Raji (cell line): ENCODE data around the gene CEACAM20.

Source experiments
- POLR2A ChIP-seq: IDR thresholded peaks from 2 replicates; pipeline ENCODE4 v1.6.1; 2011; ENCODE audit warnings: low read depth, low read length, control low read depth; ENCODE audit not compliant: insufficient read depth

CEACAM20 gene

DNA sequence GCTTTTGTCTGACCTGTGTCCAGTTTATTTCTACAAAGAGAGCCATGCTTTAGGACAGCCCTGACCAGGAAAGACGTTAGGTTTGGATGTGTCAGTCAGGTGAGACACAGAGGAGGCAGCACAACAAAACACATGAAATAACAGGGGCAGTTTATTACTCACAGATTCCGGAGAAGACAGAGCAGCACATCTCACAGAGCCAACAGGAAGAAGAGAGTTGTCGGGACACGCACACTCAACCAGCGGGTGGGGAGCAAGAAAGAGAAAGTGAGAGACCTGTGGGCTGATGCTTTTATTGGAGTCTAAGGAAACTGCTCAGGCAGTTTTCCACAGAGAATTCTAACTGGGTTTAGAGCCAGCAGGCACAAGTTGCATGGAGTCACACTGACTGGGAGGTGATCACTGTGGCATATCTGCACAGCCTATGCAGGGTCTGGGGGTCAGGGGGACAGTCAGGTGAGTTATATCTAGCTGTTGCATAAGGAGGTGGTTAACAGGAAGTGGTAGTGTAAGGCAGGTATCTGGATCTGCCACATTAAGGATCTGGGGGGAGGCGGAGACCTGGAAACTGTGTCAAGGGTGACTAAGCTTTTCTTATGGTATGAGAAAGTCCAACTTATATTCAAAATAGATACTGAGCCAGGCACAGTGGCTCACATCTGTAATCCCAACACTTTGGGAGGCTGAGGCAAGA lies 24.1 kb upstream of the CEACAM20 start:
- no peak for TF ChIP-seq POLR2A

DNA sequence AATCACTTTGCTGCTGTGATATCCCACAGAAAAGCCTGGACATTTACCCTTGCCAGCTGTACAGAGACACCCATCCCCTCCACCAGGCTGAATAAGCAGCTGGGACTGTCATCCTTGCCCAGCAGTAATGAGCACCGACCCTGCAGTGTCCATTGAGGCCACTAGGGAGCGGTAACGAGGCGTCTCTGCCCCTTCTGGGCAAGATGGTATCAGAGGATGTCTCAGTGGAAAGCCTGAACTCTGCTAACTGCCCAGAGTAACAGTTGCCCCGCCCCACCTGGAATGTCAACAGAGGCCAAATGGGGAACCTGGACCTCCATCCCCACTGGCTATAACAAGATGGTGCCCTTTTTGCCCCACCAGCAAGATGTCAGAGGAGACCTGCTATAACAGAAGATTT lies 22.8 kb upstream of the CEACAM20 start:
- TF ChIP-seq POLR2A = no peak

DNA sequence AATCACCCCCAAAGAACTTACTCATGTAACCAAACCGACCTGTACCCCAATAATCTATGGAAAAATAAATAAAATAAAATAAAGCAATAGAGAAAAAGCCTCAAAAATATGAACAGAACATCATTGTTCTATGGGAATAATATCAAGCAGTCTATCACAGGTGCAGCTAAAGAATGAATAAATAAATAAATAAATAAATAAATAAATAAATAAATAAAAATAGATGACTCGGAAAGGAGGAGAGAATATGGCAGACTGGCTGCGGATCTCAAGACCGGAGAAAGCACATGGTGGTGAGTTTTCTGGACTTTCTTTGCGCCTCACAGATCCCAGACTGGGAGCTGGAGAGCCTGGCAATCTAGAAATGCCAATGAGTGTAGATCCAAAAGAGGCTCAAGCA lies 22.4 kb upstream of the CEACAM20 start:
- TF ChIP-seq POLR2A = no peak

DNA sequence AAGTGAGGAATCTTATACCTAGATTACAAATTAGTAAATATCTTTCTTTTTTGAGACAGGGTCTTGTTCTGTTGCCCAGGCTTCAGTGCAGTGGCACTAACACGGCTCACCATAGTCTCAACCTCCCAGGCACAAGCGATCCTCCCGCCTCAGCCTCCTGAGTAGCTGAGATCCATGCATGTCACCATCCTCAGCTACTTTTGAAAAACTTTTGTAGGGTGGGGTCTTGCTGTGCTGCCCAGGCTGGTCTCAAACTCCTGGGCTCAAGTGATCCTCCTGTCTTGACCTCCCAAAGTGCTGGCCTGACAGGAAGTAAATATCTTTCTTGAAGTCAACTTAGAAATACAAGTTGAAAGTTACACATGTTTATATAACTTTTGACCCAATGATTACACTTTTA lies 20.0 kb upstream of the CEACAM20 start:
- no peak for TF ChIP-seq POLR2A

DNA sequence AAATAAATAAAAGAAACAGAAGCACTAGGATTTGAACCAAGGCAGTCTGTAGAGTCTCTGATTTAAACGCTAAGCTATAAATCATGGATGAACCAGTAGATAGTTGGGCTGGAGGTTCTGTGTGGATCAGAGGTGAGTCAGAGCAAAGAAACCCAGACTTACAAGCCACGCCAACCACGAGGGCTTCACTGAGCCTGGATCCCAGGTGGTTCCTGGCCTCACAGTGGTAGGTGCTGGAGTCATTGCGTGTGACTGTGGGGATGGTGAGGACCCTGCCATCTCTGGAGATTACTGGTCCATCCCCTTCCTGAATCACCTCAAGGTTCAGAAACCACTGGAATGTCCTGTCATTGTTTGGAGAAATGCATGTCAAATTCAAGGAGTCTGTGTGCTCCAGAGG lies 19.3 kb upstream of the CEACAM20 start:
- TF ChIP-seq POLR2A = no peak

DNA sequence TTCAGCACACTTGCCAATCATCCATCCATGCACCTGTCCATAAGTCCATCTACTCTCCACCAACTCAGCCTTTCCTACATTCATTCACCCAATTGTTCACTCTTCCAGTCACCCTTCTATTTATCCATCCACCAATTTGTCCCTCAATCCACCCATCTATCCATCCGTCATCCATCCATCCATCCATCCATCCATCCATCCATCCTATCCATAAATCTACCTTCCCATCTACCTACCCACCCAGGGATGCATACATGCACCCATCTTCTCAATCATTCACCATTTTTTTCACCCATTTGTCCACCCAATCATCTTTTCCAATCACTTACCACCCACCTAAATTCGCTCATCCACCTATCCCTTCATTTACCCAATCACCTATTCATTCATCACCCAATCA lies 14.6 kb upstream of the CEACAM20 start:
- TF ChIP-seq POLR2A = no peak

DNA sequence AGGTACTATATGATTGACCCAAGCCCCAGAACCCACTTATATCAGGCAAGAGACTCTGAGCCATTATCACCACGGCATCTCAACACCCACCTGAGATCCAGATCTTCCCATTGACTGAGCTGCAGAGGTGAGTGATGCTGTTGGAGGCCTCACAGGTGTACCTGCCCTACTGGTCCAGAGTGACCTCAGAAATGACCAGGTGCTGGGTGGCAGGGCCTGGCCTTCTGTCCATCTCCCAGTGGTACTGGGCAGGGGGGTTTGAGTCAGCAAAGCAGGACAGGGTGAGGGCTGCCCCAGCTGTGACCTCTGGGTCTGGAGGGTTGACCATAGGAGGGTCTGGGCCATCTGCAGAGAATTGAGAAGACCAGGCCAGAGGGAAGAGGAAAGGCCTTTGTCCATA lies 13.2 kb upstream of the CEACAM20 start:
- no peak for TF ChIP-seq POLR2A

DNA sequence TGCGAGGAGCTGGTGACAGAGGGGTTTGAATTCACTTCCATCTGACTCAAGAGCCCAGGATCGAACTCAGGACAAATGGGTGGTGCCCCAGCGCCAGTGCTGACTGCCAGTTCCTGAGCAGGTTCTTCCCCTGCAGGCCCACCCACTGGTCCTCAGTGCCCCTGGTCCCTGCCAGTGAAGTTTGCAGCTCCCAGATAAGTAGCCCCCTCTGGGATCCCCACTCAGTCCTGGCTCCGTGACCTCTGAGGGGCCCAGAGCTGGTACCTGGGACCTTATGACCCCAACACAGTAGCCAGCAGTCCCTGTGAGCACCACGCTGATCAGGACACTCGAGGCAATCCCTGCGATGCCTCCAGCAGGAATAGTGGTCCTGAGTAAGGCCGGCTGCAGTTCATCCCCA lies 11.3 kb upstream of the CEACAM20 start:
- TF ChIP-seq POLR2A = no peak

DNA sequence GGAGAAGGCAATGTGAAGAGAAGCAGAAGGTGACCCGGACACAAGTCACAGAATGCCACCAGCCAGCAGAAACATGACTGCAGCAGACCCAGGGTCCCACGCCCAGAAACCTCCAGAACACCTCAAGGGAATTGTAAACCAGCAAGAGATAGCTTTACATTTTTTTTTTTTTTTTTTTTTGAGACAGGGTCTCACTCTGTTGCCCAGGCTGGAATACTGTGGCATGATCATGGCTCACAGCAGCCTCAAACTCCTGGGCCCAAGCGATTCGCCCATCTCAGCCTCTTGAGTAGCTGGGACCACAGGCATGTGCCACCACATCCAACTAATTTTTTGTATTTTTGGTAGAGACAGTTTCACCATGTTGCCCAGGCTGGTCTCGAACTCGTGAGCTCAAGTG lies 10.5 kb upstream of the CEACAM20 start:
- TF ChIP-seq POLR2A = no peak

DNA sequence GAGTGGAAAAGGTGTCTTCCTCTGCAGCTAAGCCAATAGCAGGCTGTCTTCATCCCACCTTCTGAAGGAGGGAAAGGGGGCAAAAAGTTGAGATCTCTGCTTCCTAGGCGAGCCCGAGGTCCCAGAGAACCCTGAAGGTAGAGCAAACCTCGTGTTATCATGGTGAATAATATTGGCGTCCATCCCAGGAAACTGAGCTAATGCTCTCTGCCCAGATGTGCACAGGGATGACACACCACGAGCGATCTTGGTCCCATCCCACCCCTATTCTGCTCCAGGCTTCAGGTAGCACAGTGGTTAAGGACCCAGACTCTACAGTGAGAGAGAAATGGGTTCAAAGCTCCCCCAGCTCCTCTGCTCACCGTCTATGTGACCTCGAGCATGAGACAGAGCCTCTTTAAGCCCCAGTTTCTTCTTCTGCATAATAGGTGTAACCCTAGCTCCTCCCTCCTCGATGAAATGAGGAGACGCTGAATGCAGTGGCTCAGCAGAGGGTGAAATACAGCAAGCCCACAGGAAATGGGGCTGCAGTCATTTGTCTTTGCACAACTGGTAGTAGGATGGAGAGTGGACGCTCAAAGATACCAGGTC lies 9.9 kb upstream of the CEACAM20 start:
- no peak for TF ChIP-seq POLR2A

DNA sequence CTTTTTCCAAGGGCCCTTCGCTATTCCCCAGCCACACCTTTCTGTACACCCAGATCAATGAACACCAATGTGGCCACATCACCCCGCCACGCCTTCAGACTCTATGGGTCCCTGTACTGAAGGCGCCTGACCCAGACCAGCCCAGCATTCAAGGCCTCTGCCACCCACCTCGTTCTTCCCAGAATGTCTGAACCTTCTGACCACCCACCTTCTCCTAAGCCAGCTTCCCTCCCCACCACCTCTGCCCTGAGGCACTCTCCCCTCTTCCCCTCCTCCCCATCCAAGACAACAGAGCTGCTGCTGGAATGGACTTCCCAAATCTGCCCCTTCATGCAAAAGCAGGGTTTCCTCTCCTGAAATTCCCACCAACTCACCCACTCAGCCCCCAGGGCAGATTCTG lies 3.3 kb upstream of the CEACAM20 start:
- TF ChIP-seq POLR2A = no peak

DNA sequence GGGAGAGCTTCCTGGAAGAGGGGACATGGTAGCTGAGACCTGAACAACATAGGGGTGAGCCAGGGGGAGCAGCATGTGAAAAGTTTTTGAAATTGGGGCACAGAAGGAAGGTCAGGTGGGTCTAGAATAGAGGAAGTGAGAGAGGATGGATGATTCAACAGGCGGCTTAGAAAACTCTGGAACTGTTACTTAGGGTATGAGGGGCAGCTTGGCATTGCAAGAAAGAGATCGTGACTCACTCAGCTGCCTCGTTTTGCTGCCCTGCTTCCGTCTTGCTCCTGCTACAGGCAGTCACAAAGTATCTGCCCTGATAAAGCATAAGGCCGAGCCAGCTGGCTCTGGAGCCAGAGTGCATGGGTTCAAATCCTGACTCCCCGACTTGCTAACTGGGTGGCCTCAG lies 1.3 kb upstream of the CEACAM20 start:
- no peak for TF ChIP-seq POLR2A

DNA sequence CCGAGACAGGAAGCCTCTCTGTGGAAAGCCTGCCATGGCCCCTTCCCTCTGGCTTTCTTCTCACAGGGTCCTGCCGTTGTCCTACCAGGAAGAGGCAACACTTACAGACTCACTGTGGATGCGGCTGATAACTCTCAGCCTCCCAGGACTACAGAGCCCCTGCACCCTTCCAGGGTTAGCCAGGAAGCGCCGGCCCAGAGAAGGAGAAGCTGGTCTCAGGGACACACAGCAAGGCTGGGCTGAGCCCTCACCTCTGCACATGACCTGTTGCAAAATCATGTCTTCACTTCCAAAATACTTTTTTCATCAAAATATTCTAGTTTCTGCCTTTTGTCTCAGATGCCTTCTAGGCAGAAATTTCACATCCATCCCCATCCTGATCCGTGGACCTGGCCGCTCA lies 1.9 kb downstream of the CEACAM20 start:
- TF ChIP-seq POLR2A = no peak

DNA sequence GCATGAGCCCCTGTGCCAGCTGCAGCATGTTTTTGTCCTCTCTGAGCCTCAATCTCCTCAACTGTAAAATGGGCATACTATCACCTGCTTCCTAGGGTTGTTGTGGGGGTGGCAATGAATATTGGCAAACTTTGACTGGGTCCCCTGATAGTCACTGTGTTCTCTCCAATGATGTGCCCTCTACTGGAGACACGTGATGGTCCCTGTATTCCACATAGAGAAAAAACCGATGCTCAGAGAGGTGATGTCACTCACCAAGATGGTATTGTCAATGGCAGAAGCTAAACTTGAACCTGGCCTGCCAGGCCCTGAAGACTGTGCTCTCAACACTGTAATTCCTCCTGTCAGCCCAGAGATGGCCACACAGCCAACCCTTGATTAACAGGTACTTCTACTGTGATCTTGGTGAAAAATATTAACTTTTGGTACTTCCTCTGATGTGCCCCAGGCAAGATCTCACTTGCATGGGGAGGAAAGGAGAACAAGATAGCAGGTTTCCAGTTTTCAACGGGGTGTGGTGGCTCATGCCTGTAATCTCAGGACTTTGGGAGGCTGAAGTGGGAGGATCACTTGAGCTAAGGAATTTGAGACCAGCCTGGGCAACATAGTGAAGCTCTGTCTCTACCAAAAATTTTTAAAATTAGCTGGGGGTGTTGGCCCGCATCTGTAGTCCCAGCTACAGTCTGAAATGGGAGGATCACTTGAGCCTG lies 3.6 kb downstream of the CEACAM20 start:
- no peak for TF ChIP-seq POLR2A

DNA sequence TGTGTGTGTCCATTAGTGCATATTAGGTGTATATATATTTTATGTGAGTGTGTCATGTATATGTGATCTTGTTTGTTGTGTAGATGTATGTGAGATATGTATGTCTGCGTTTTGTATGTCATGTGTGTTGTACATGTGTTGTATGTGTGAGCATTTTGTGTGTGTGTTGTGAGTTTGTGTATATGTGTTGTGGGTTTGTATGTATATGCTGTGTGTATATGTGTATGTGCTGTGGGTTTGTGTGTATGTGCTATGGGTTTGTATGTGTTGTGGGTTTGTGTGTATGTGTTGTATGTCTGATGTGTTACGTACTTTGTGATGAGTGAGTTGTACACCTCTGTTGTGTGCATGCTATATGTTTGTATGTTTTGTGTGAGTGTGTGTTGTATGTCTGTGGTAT lies 8.1 kb downstream of the CEACAM20 start:
- TF ChIP-seq POLR2A = no peak

DNA sequence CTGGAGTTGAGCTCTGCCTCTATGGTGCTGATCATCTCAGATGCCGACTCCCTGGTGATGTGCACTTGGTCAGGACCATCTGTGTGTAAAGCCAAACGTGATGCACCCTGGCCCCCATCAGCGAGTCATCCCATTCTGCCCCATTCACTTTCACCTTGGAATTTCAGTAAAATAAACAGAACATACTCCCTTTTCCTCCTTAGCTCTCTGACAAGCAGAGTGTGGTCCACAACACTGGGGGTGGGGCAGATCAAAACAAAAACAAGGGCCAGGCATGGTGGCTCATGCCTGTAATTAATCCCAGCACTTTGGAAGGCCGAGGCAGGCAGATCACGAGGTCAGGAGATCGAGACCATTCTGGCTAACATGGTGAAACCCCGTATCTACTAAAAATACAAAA lies 12.3 kb downstream of the CEACAM20 start:
- TF ChIP-seq POLR2A = no peak

DNA sequence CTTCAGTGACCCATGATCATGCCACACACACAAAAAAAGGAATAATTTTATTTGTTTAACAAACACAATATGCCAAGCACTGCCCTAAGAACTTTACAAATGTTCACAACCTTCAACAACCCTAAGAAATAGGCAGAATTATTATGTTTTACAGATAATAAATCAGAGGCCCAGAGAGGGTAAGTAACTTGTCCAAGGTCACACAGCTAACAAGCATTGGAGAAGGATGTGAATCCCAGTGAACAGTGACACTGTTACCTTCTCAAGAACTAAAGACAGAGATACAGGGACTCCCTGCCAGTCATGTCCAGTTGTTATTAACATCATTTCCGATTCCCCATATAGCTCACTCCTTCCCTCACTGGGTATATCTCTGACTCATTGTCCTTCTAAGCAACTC lies 13.6 kb downstream of the CEACAM20 start:
- TF ChIP-seq POLR2A = no peak

DNA sequence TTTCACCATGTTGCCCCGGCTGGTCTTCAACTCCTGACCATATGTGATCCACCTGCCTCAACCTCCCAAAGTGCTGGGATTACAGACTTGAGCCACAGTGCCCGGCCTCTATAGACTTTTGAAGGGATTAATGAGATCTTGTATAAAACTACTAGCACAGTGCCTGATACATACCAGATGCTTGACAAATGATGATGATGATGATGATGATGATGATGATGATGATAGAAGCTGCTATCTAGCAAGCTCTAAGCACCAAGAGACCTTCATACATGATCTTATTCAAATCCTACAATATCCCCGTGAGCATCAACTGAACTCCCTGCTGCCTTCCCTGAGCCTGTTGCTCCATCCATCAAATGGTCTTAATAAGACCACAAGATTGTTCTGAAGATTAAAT lies 14.4 kb downstream of the CEACAM20 start:
- no peak for TF ChIP-seq POLR2A
